ENCODE results near the gene UGCG.

Gene UGCG

GRCh38 chr9:111922324-111923013 lies 25.9 kb downstream of the UGCG start:
- Histone ChIP-seq H3K27ac (ENCODE audit: low read depth, low read length) (no peak overlapping the region), H4K5ac (ENCODE audit: low read length) (no peak overlapping the region), H3K4me1 (ENCODE audit: control insufficient read depth, low read depth, low read length) (no peaks in the 10 kb centered on the region), H2BK5ac (ENCODE audit: low read length) (no peak overlapping the region), H3K9ac (ENCODE audit: low read length) (no peak overlapping the region), H3K4ac (ENCODE audit: low read depth, low read length) (no peak overlapping the region), H2BK15ac (replicated peaks; ENCODE audit: low read depth) (no peak overlapping the region), H3K79me1 (ENCODE audit: low read length) (no peaks in the 10 kb centered on the region), H2AK5ac (ENCODE audit: low read length) (no peak overlapping the region), H3K56ac (ENCODE audit: low read length) (no peak overlapping the region), H3K18ac (ENCODE audit: low read length) (no peak overlapping the region), H3K4me3 (ENCODE audit: low read length) (no peak overlapping the region), H3K23ac (ENCODE audit: low read length) (no peak overlapping the region), H3K4me2 (ENCODE audit: low read length) (no peak overlapping the region), H3K36me3 (ENCODE audit: control insufficient read depth, insufficient read depth, low read length) (no peaks in the 10 kb centered on the region), H3K27me3 (ENCODE audit: insufficient read depth, low read length, poor library complexity) (no peaks in the 10 kb centered on the region), H3K79me2 (ENCODE audit: control insufficient read depth, insufficient read depth, low read length) (no peaks in the 10 kb centered on the region), H4K8ac (ENCODE audit: low read depth, low read length) (no peak overlapping the region), H2BK120ac (ENCODE audit: low read depth, low read length) (no peak overlapping the region)
- no peak for DNase-seq

- Histone ChIP-seq H3K4ac (ENCODE audit: low read depth, low read length) (no peak overlapping the region), H2AK5ac (ENCODE audit: low read length) (no peak overlapping the region), H3K56ac (ENCODE audit: low read length) (no peak overlapping the region), H3K79me2 (ENCODE audit: control insufficient read depth, insufficient read depth, low read length) (no peaks in the 10 kb centered on the region), H4K5ac (ENCODE audit: low read length) (no peak overlapping the region), H3K79me1 (ENCODE audit: low read length) (no peaks in the 10 kb centered on the region), H3K4me2 (ENCODE audit: low read length) (no peak overlapping the region), H3K4me3 (ENCODE audit: low read length) (no peak overlapping the region), H3K27me3 (ENCODE audit: insufficient read depth, low read length, poor library complexity) (no peaks in the 10 kb centered on the region), H2BK15ac (replicated peaks; ENCODE audit: low read depth) (no peak overlapping the region), H2BK120ac (ENCODE audit: low read depth, low read length) (no peak overlapping the region), H3K4me1 (ENCODE audit: control insufficient read depth, low read depth, low read length) (no peaks in the 10 kb centered on the region), H3K36me3 (ENCODE audit: control insufficient read depth, insufficient read depth, low read length) (no peaks in the 10 kb centered on the region), H3K23ac (ENCODE audit: low read length) (no peak overlapping the region), H3K27ac (ENCODE audit: low read depth, low read length) (no peak overlapping the region), H3K18ac (ENCODE audit: low read length) (no peak overlapping the region), H4K8ac (ENCODE audit: low read depth, low read length) (no peak overlapping the region), H2BK5ac (ENCODE audit: low read length) (no peak overlapping the region), H3K9ac (ENCODE audit: low read length) (no peak overlapping the region)
- no peak for DNase-seq
These were observed 27.7 kb downstream of the UGCG start for GRCh38 chr9:111924281-111924680.

DNA sequence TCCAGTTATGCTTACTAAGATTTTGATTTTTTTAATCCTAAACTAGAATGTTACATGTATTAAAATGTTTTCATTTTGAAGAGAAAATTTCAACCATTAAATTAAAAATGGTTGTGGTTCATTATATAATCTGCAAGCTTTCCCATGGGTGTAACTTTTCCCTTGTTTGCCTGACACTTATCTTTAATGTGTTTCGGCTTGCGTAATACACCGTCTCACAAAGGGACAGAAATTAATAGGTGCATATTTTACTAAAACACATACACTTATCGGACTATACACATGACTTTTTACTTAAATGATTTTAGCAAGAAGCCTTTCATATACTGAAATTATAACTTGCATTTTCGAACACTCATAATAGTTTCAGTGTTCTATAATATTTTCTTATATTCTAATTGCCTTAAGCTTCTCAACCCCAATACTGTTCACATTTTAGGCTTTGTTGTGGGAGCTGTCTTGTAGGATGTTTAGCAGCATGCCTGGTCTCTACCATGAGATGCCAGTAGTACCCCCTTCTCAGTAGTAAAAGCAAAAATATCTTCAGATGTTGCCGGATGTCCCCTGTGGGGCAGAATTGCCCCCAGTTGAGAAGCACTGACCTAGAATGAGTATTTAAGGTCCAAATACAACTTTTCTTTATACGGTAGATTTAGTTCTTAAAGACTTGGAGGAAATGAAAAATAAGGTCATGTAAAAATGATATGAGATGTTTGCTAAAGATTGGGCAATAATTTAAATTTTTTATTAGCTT lies 28.6 kb downstream of the UGCG start:
- no peak overlapping the region for H3K23ac ChIP-seq (ENCODE audit: low read length)
- H4K8ac ChIP-seq (ENCODE audit: low read depth, low read length), result no peak overlapping the region
- no peak overlapping the region for H3K18ac ChIP-seq (ENCODE audit: low read length)
- no peak overlapping the region for H2BK5ac ChIP-seq (ENCODE audit: low read length)
- no peak overlapping the region for H3K56ac ChIP-seq (ENCODE audit: low read length)
- H3K27ac ChIP-seq (ENCODE audit: low read depth, low read length), result no peak overlapping the region
- no peaks in the 10 kb centered on the region for H3K79me1 ChIP-seq (ENCODE audit: low read length)
- H2BK15ac ChIP-seq (replicated peaks; ENCODE audit: low read depth), result no peak overlapping the region
- H3K27me3 ChIP-seq (ENCODE audit: insufficient read depth, low read length, poor library complexity), result no peaks in the 10 kb centered on the region
- DNase-seq, result no peak
- WGBS (ENCODE audit: extremely low coverage, insufficient coverage, low lambda C conversion rate), result no CpG with 5 or more reads among the region's 7 CpGs
- no peak overlapping the region for H3K4me3 ChIP-seq (ENCODE audit: low read length)
- H2BK120ac ChIP-seq (ENCODE audit: low read depth, low read length), result no peak overlapping the region
- H4K5ac ChIP-seq (ENCODE audit: low read length), result no peak overlapping the region
- no peak overlapping the region for H3K9ac ChIP-seq (ENCODE audit: low read length)
- H2AK5ac ChIP-seq (ENCODE audit: low read length), result no peak overlapping the region
- no peaks in the 10 kb centered on the region for H3K36me3 ChIP-seq (ENCODE audit: control insufficient read depth, insufficient read depth, low read length)
- no peak overlapping the region for H3K4ac ChIP-seq (ENCODE audit: low read depth, low read length)
- H3K79me2 ChIP-seq (ENCODE audit: control insufficient read depth, insufficient read depth, low read length), result no peaks in the 10 kb centered on the region
- no peaks in the 10 kb centered on the region for H3K4me1 ChIP-seq (ENCODE audit: control insufficient read depth, low read depth, low read length)
- H3K4me2 ChIP-seq (ENCODE audit: low read length), result no peak overlapping the region

DNA sequence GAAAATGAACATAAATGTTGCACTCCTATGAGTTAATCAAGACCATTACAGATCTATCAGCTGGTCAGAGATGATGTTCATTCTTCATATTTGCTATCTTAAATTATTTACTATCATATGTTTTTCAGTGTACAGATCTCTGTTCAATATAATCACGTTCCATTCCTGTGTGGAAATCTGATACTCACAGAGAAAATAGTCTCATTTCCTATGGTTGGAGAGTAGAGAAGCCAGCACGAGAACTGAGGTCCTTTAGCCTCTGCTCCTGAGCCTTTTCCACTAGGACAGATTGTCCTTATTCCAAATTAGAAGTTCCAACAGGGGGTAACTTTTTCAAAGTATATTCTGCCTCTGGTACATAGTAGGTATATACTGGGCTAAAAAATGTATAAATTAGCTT lies 29.2 kb downstream of the UGCG start:
- H3K36me3 ChIP-seq (ENCODE audit: control insufficient read depth, insufficient read depth, low read length), result no peaks in the 10 kb centered on the region
- H2AK5ac ChIP-seq (ENCODE audit: low read length), result no peak overlapping the region
- no peaks in the 10 kb centered on the region for H3K79me2 ChIP-seq (ENCODE audit: control insufficient read depth, insufficient read depth, low read length)
- no peaks in the 10 kb centered on the region for H3K79me1 ChIP-seq (ENCODE audit: low read length)
- no peak overlapping the region for H3K23ac ChIP-seq (ENCODE audit: low read length)
- H4K8ac ChIP-seq (ENCODE audit: low read depth, low read length), result no peak overlapping the region
- no peak overlapping the region for H3K27ac ChIP-seq (ENCODE audit: low read depth, low read length)
- no peak overlapping the region for H3K56ac ChIP-seq (ENCODE audit: low read length)
- H3K4ac ChIP-seq (ENCODE audit: low read depth, low read length), result no peak overlapping the region
- no peaks in the 10 kb centered on the region for H3K4me1 ChIP-seq (ENCODE audit: control insufficient read depth, low read depth, low read length)
- H4K5ac ChIP-seq (ENCODE audit: low read length), result no peak overlapping the region
- no peak overlapping the region for H2BK15ac ChIP-seq (replicated peaks; ENCODE audit: low read depth)
- H3K4me2 ChIP-seq (ENCODE audit: low read length), result no peak overlapping the region
- H3K9ac ChIP-seq (ENCODE audit: low read length), result no peak overlapping the region
- no peak for DNase-seq
- H2BK5ac ChIP-seq (ENCODE audit: low read length), result no peak overlapping the region
- H2BK120ac ChIP-seq (ENCODE audit: low read depth, low read length), result no peak overlapping the region
- no peak overlapping the region for H3K4me3 ChIP-seq (ENCODE audit: low read length)
- no peak overlapping the region for H3K18ac ChIP-seq (ENCODE audit: low read length)
- no CpG with 5 or more reads among the region's 2 CpGs for whole genome bisulfite sequencing (ENCODE audit: extremely low coverage, insufficient coverage, low lambda C conversion rate)
- no peaks in the 10 kb centered on the region for H3K27me3 ChIP-seq (ENCODE audit: insufficient read depth, low read length, poor library complexity)

DNA sequence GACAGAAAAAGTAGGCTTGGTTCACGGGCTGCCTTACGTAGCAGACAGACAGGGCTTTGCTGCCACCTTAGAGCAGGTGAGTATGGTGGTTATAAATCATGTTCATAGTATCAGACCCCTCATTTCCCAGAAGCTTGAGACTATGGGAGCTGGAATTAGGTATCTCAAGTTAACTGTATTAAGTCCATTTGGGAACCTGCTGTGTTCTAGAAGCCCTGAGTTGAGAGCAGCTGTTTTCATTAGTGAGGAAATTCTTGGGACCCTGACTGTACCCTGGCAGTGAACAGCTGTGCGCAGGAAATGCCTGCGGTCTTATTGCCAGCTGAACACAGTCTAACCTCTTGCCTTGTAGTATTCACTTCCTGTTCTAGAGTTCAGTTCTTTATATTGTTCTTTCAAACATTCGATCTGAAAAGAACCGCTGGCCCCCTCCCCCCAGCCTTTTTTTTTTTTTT lies 29.8 kb downstream of the UGCG start:
- H2AK5ac ChIP-seq (ENCODE audit: low read length), result no peak overlapping the region
- H4K8ac ChIP-seq (ENCODE audit: low read depth, low read length), result no peak overlapping the region
- no peaks in the 10 kb centered on the region for H3K79me2 ChIP-seq (ENCODE audit: control insufficient read depth, insufficient read depth, low read length)
- H3K4me1 ChIP-seq (ENCODE audit: control insufficient read depth, low read depth, low read length), result no peaks in the 10 kb centered on the region
- no peak overlapping the region for H3K4me3 ChIP-seq (ENCODE audit: low read length)
- peaks cover 2% of the 10 kb centered on the region for H3K36me3 ChIP-seq (ENCODE audit: control insufficient read depth, insufficient read depth, low read length)
- H2BK120ac ChIP-seq (ENCODE audit: low read depth, low read length), result no peak overlapping the region
- no peak overlapping the region for H2BK5ac ChIP-seq (ENCODE audit: low read length)
- H3K9ac ChIP-seq (ENCODE audit: low read length), result no peak overlapping the region
- no peak overlapping the region for H3K4me2 ChIP-seq (ENCODE audit: low read length)
- no peak overlapping the region for H3K56ac ChIP-seq (ENCODE audit: low read length)
- no CpG with 5 or more reads among the region's 6 CpGs for WGBS (ENCODE audit: extremely low coverage, insufficient coverage, low lambda C conversion rate)
- no peak overlapping the region for H3K18ac ChIP-seq (ENCODE audit: low read length)
- no peak overlapping the region for H3K27ac ChIP-seq (ENCODE audit: low read depth, low read length)
- no peak overlapping the region for H3K23ac ChIP-seq (ENCODE audit: low read length)
- H3K79me1 ChIP-seq (ENCODE audit: low read length), result no peaks in the 10 kb centered on the region
- no peak overlapping the region for H3K4ac ChIP-seq (ENCODE audit: low read depth, low read length)
- no peaks in the 10 kb centered on the region for H3K27me3 ChIP-seq (ENCODE audit: insufficient read depth, low read length, poor library complexity)
- no peak for DNase-seq
- H4K5ac ChIP-seq (ENCODE audit: low read length), result no peak overlapping the region
- no peak overlapping the region for H2BK15ac ChIP-seq (replicated peaks; ENCODE audit: low read depth)

DNA sequence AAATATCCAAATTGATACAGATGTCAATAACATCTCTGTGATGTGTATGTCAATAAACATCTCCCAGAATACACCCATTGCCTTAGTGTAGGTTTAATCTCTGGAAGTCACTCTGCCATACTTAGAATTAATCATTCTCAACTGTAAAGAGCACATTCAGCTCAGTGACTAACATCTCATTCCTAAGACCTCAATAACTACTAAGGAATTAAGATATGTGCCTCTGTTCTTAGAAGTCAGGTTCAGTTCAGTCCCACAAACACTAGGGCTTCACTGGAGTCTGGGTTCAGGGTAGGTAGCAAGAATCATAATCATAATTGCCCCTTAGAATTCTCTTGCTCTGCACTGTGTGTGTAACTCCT lies 31.7 kb downstream of the UGCG start:
- H2BK5ac ChIP-seq (ENCODE audit: low read length), result no peak overlapping the region
- H3K56ac ChIP-seq (ENCODE audit: low read length), result no peak overlapping the region
- no peak overlapping the region for H3K23ac ChIP-seq (ENCODE audit: low read length)
- H3K27me3 ChIP-seq (ENCODE audit: insufficient read depth, low read length, poor library complexity), result no peaks in the 10 kb centered on the region
- H3K4me2 ChIP-seq (ENCODE audit: low read length), result no peak overlapping the region
- no peak overlapping the region for H2AK5ac ChIP-seq (ENCODE audit: low read length)
- H3K4me3 ChIP-seq (ENCODE audit: low read length), result no peak overlapping the region
- no peak overlapping the region for H3K4ac ChIP-seq (ENCODE audit: low read depth, low read length)
- H3K4me1 ChIP-seq (ENCODE audit: control insufficient read depth, low read depth, low read length), result no peaks in the 10 kb centered on the region
- H3K9ac ChIP-seq (ENCODE audit: low read length), result no peak overlapping the region
- H3K79me2 ChIP-seq (ENCODE audit: control insufficient read depth, insufficient read depth, low read length), result no peaks in the 10 kb centered on the region
- no peak overlapping the region for H3K27ac ChIP-seq (ENCODE audit: low read depth, low read length)
- peaks cover 2% of the 10 kb centered on the region for H3K36me3 ChIP-seq (ENCODE audit: control insufficient read depth, insufficient read depth, low read length)
- H2BK120ac ChIP-seq (ENCODE audit: low read depth, low read length), result no peak overlapping the region
- H2BK15ac ChIP-seq (replicated peaks; ENCODE audit: low read depth), result no peak overlapping the region
- no peak for DNase-seq
- H3K79me1 ChIP-seq (ENCODE audit: low read length), result no peaks in the 10 kb centered on the region
- H4K5ac ChIP-seq (ENCODE audit: low read length), result no peak overlapping the region
- no peak overlapping the region for H4K8ac ChIP-seq (ENCODE audit: low read depth, low read length)
- H3K18ac ChIP-seq (ENCODE audit: low read length), result no peak overlapping the region

All from mesendoderm (in vitro differentiated cells).